Stimulated activated naive CD8-positive, alpha-beta T cell treated with anti-CD3 and anti-CD28 coated beads, Interleukin-15, Interleukin-2, amounts not matched to agents 100 U/mL and 50 U/mL, for 24 hours (primary cell): ENCODE measurements around the gene GFPT2.
A peak's percentile ranks its signal among the peaks of the same experiment; 100 is the strongest.

Source experiments
- ATAC-seq: fragments of 150-1000 bp; cut with Tn5 transposase; one replicate; pipeline ENCODE4 v1.10.0; 2021
- DNase-seq: peaks from one replicate; pipeline ENCODE4 v3.0.0; 2021

Gene GFPT2

GRCh38 chr5:180353048-180353979 lies at the start of gene GFPT2:
Gene GFPT2, minus strand, starts transcription at chr5:180353336. Its CDS starts 119 bp downstream, at chr5:180353217.
- ATAC-seq (peak; percentile 85), DNase-seq (peak; percentile 76)

- no peak for ATAC-seq
Measured at GRCh38 chr5:180402716-180403115, 49.6 kb upstream of the GFPT2 start.

DNA sequence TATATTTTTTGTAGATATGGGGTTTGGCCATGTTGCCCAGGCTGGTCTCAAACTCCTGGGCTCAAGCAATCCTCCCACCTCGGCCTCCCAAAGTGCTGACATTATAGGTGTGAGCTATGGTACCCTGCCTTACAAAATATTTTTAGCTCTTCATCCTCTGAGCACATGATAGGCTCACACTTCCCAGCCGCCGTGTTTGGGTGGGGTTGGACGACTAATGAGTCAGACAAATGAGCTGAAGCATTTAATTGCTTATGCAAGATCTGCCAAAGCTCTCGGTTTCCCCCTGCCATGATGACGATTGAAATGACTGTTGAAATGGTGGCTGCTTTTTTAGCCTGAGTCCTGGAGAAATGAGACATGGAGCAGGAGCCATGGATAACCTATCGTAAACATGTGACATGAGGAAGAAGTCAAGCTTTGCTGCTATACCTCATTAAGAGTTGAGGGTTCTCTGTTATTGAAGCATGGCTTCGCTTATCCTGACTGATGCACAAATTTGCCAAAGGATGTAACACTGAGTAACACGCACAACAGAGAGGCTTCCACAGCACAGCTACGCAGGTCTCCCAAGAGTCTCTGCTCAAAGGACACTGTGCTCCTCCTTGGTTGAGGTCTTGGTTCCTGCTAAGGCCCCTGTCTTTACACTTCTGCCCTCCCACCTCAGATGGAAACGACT lies 48.2 kb upstream of the GFPT2 start:
- ATAC-seq (no peak), DNase-seq (no peak)

More at GRCh38 chr5:180402716-180403115, 49.6 kb upstream of the GFPT2 start:
- DNase-seq, result no peak

DNA sequence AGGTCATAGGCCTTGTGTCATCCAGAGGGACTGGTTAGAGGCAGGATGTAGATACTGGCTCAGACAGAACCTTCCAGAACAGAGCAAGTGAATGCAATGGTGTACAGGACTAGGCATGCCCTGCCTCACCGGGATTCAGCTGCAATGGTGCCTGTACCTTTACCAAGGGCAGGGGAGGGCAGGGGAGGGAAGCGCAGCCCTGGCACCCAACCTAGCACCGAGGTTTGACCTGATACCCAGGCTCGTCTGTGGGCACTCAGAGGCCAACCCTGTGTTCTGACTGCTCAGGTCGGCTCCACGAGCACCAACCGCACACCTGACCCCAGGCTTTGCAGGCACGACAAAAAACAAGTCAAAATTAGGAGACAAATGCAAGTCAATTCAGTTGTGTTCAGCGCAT lies 47.3 kb upstream of the GFPT2 start:
- DNase-seq (no peak), ATAC-seq (no peak)

DNA sequence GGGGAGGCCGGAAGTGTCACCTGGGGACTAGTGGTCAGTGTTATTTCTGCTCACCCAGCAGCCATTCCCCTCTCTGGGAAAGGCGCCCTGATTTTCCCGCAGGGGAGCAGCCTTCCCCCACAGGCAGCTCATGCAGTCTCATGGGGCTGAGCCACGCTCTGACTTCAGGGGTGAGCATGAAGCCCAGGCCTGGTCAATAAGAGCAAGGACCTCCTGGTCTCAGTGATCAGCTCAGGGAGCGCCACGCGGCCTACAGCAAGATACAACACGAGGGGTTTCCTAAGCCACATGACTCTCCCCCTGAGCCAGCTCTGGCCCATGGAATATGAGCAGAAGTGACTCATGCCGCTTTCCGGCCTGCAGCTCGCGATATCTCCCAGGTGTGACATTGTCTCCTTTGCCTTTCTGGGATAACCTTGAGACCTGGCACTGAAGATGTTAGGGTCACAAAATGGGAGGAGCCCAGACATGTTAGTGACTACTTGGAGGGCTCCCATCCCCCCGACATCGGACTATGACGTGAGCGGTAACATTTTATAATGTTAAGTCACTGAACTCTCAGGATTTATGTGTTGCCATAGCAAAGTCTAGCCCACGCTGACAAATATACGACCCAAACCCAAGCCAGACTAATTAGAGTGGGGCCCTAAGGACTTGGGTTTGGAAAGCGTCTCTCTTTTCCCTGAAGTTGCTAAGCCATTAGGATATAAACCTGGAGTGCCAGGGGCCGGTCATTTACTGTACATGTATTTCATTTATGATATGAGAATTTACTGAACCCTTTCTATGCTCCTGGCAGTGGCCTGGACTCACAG lies 46.5 kb upstream of the GFPT2 start:
- ATAC-seq (no peak), DNase-seq (no peak)

DNA sequence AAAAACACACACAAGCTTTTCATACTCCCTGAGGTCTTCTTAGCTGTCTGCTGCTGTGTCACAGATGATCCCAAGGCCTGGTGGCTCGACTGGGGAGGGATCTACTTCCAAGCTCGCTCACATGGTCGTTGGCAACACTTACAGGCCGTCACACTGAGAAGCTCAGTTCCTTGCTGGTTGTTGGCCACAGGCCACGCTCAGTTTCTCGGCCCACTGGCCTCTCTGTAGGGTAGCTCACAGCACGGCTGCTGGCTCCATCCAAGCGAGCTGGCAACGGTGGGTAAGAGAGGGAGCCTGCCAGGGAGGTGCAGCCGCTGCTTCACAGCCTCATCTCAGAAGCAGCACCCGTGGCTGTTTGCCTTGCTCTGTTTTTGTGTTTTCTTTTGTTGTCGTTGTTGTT lies 43.8 kb upstream of the GFPT2 start:
- ATAC-seq (no peak), DNase-seq (no peak)

GRCh38 chr5:180395540-180396274 lies 42.6 kb upstream of the GFPT2 start:
- ATAC-seq (no peak), DNase-seq (no peak)

DNA sequence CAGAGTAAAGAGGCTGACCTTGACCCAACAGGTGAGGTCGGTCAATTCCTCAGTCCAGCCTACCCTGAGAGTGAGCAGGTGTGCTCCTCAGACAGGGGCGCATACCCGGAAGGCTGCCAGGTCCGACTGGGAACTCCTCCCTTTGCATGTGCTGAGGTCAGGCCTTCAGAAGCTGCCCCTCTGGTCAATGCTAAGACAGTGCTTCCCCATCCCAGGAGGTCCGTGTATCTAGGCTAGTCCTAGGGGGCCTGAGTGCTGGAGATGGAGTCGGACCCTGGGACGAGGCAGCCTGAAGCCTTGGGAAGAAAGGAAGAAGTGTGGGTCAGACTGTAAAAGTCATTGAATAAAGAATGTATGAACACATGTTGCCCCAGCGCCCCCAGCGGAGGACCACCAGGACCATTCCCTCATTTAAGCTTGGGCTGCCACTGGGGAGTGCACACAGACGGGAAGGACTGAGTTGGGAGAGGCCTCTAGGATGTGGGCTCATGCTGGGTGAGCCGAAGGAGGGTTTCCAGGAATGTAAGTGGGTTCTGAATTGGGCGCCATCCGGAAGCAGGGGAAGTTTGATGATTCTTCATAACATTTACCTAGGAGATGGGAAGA lies 41.0 kb upstream of the GFPT2 start:
- DNase-seq (no peak), ATAC-seq (no peak)

- DNase-seq (no peak), ATAC-seq (no peak)
Measured at GRCh38 chr5:180391276-180391675, 38.1 kb upstream of the GFPT2 start.

- DNase-seq (no peak), ATAC-seq (no peak)
Measured at GRCh38 chr5:180390441-180391190, 37.5 kb upstream of the GFPT2 start.

DNA sequence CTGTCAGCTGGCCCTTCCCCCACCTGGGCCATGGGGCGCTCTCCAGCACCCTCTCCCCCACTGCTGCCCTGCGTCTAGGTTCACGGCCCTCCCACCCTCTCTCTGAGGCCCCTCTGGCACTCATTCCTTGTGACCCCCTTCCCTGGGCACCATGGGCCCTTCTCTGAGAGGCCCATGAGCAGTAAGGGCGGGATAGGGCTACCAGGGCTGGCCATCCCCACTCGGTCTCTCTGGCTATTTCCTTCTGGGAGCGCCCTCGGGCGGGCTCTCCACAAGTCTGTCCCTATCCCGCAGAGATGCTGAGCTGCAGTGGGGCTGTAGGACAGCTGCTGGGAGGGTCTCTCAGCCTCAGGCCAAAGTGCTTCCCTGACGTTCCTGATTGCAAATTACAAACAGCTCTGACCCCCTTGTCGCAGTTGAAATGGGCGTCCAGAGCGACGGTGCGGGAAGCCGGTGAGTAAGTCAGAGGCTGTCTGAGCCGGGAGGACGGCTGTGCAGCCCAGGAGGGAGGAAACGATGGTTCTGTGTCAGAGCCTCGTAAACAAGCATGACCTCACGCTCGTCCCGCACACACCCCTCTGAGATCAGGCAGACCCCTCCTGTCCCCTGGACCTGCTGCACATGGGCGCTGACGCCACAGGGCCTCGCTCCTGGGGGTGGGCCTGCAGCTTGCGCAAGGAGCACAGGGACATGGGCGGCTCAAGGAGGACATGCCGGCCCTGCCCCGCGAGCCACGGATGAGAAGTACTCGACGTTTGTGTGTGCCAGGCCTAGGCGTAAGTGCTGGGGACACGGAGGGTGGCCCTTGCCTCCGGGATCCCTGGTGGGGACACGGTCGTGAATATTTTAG lies 36.3 kb upstream of the GFPT2 start:
- DNase-seq (no peak), ATAC-seq (no peak)

DNA sequence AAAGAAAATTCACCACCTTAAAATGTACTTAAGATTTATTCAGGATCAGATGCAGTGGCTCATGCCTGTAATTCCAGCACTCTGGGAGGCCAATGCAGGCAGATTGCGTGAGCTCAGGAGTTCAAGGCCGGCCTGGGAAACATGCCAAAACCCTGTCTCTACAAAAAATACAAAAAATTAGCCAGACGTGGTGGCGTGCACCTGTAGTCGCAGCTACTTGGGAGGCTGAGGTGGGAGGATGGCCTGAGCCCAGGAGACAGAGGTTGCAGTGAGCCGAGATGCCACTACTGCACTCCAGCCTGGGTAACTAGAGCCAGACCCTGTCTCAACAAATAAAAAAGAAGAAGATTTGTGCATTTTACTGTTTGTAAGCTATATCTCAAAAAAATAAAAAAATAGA lies 34.7 kb upstream of the GFPT2 start:
- no peak for DNase-seq
- no peak for ATAC-seq

DNA sequence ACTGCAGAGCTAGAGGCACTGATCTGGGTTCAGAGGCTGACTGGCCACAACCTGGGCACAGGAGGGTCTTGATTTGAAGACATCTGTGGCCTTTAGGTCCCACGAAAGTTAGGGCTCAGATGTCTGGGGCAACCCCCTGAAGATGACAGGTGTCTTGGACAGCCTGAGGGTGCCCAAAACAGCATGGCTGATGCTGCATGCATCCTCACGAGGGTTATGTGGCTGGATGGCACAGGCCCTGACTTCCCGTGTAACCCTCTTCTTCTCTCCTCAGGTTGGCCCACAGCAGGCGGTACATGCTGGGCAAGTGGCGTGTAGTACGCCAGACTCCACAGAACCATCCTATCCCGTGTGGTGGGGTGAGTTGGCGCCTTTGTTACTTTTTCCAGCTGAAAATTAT lies 29.8 kb upstream of the GFPT2 start:
- ATAC-seq (no peak), DNase-seq (no peak)

- ATAC-seq (no peak), DNase-seq (no peak)
Measured at GRCh38 chr5:180381851-180382480, 28.8 kb upstream of the GFPT2 start.

DNA sequence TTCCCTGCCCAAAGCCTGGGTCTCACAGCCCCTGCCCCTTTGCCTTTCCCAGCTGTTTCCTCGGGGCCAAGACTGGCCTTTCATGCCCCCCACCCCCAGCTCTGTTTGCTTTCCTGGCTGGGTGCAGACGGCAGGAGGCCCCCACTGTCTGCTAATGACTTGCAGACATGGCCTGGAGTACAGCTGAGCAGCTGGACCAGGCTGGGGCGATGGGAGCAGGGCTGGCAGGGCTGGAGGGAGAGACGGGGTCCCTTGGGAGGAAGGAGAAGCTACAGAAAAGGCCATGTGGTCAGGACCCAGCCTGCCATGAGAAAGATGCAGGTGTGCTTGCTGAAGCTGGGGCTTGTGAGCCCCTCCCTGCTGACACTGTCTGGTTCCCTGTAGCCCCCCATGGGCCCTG lies 28.3 kb upstream of the GFPT2 start:
- ATAC-seq, result no peak
- DNase-seq, result no peak

- no peak for DNase-seq
- no peak for ATAC-seq
Measured at GRCh38 chr5:180380856-180381255, 27.7 kb upstream of the GFPT2 start.

GRCh38 chr5:180380441-180380840 lies 27.3 kb upstream of the GFPT2 start:
- no peak for ATAC-seq
- no peak for DNase-seq

- DNase-seq (no peak), ATAC-seq (no peak)
Measured at GRCh38 chr5:180379355-180380070, 26.4 kb upstream of the GFPT2 start.
